Stomach (tissue), 9 donors: Measurements from ENCODE around the gene CDIP1. TPM values are rescaled to one million over a fixed set of nuclear protein-coding genes. Genes with fewer than 3 reads are reported as not detected.

Experiments
- DNase-seq, 2 donors: peaks; one replicate each; pipeline versions ENCODE4 v3.0.0 to v3.0.0-alpha.2; 2013 to 2019
- H3K27ac ChIP-seq, 5 donors: fragments of 200-600 bp in 4 of 5; sonication (generic) in 4 of 5; one replicate each; pipeline ENCODE4 v1.5.1; 2013 to 2019; ENCODE audit warnings: mild to moderate bottlenecking in 1 of 5, moderate library complexity in 1 of 5
- H3K27me3 ChIP-seq, 3 donors: fragments of 200-600 bp; sonication (generic); one replicate each; pipeline ENCODE4 v1.5.1; 2017 to 2019; ENCODE audit warnings: mixed run types in 1 of 3
- H3K36me3 ChIP-seq, 4 donors: fragments of 200-600 bp; sonication (generic); 1 replicate in 3 of 4; 2 replicates in 1 of 4; pipeline ENCODE4 v1.5.1; 2016 to 2019
- H3K4me1 ChIP-seq, 4 donors: fragments of 200-600 bp; sonication (generic); one replicate each; pipeline ENCODE4 v1.5.1; 2016 to 2019
- H3K4me3 ChIP-seq, 4 donors: fragments of 200-600 bp; sonication (generic) in 3 of 4; one replicate each; pipeline ENCODE4 v1.5.1; 2016 to 2019; ENCODE audit warnings: mild to moderate bottlenecking in 1 of 4
- H3K9me3 ChIP-seq, 4 donors: fragments of 200-600 bp; sonication (generic); one replicate each; pipeline ENCODE4 v1.5.1; 2016 to 2019
- CTCF ChIP-seq, 7 experiments: fragments of 450-650 bp in 4 of 7; fragments of 200-600 bp in 3 of 7; sonication (generic) in 3 of 7; IDR thresholded peaks; one replicate each; pipeline ENCODE4 v1.5.1; 2016 to 2019; ENCODE audit warnings: antibody characterized with exemption in 7 of 7, control low read depth in 2 of 7, mild to moderate bottlenecking in 1 of 7
- EP300 ChIP-seq: sonication (generic); formaldehyde crosslinking; IDR thresholded peaks from one replicate; pipeline ENCODE4 v1.6.1; 2017; ENCODE audit warnings: antibody characterized with exemption
- POLR2A ChIP-seq, 4 donors: fragments of 450-650 bp; IDR thresholded peaks; one replicate each; pipeline ENCODE4 v1.6.1; 2016; ENCODE audit warnings: antibody characterized with exemption in 4 of 4, control low read depth in 2 of 4, mild to moderate bottlenecking in 1 of 4, moderate library complexity in 1 of 4
- POLR2AphosphoS5 ChIP-seq, 3 donors: sonication (generic); formaldehyde crosslinking; IDR thresholded peaks; one replicate each; pipeline ENCODE4 v1.6.1; 2016; ENCODE audit warnings: antibody characterized with exemption in 3 of 3
- WGBS, 5 donors: extraction: QIAGEN DNeasy Blood & Tissue Kit in 3 of 5; methylation state at CpG; one replicate each; pipeline versions ENCODE4 v1.1.5 to v1.1.7; 2013 to 2018; 5-methylcytosine and 5-hydroxymethylcytosine counted together
- intact Hi-C: fragments of 100-400 bp; cut with DNase I; formaldehyde crosslinking; loops from one replicate; pipeline ENCODE4 v1.15.1; 2023; ENCODE audit warnings: low total_unique reads
- polyA plus RNA-seq, 3 donors: library from polyadenylated mRNA; stranded (reverse); fragments of 200-250 nt; gene quantifications; one replicate each; pipeline ENCODE4 v1.2.3, GENCODE V29; 2013
- total RNA-seq, 5 donors: library from RNA; depleted of rRNA; stranded (reverse); fragments of >200 nt; gene quantifications; one replicate each; pipeline versions ENCODE4 v1.1.0 to v1.2.3, GENCODE V29; 2014 to 2016
- donor health status: healthy with polysubstance abuse.
- donor health status: Bipolar disorder and iron deficiency.
- donor health status: healthy.

The CDIP1 gene
- total and polyA plus RNA-seq, 8 donors = 2.9 to 36.5 (median 12.2) TPM

GRCh38 chr16:4523686-4524085 lies 14.9 kb downstream of the CDIP1 start:
- Histone ChIP-seq H3K27me3 (no peaks in the 10 kb centered on the region), H3K4me1 (peaks cover 0 to 47% (median 21%) of the 10 kb centered on the region in 4 donors), H3K27ac (peak overlapping the region in 1 of 5 donors; percentile 55), H3K36me3 (peaks cover 0 to 7% (median 3%) of the 10 kb centered on the region in 4 donors), H3K4me3 (no peak overlapping the region), H3K9me3 (no peaks in the 10 kb centered on the region)
- WGBS, 5 donors = 92 to 100% (median 96%) methylated on average over 4 of the region's 4 CpGs
- no peak for DNase-seq
- TF ChIP-seq EP300 = no peak
- no peak for TF ChIP-seq CTCF (IDR thresholded peaks at IDR 0.05)
- TF ChIP-seq POLR2AphosphoS5 (IDR thresholded peaks at IDR 0.05) = no peak
- no peak for TF ChIP-seq POLR2A (IDR thresholded peaks at IDR 0.05)
- intact Hi-C loops = no loop called here

GRCh38 chr16:4522051-4522581 lies 16.5 kb downstream of the CDIP1 start:
- Histone ChIP-seq H3K27me3 (no peaks in the 10 kb centered on the region), H3K36me3 (peaks cover 0 to 7% (median 3%) of the 10 kb centered on the region in 4 donors), H3K4me3 (no peak overlapping the region), H3K4me1 (peaks cover 0 to 51% (median 21%) of the 10 kb centered on the region in 4 donors), H3K27ac (peak overlapping the region in 3 of 5 donors; percentile 19 to 55 (median 22)), H3K9me3 (no peaks in the 10 kb centered on the region)
- 53 to 67% (median 56%) methylated on average over 7 to 8 of the region's 8 CpGs for WGBS, 5 donors
- TF ChIP-seq EP300 = no peak
- TF ChIP-seq CTCF (IDR thresholded peaks at IDR 0.05) = no peak
- TF ChIP-seq POLR2A (IDR thresholded peaks at IDR 0.05) = no peak
- TF ChIP-seq POLR2AphosphoS5 (IDR thresholded peaks at IDR 0.05) = no peak
- DNase-seq = peak in 1 of 2 donors; percentile 68
- intact Hi-C loops = no loop called here

- intact Hi-C loops = no loop called here
- TF ChIP-seq EP300 (no peak), POLR2AphosphoS5 (IDR thresholded peaks at IDR 0.05) (no peak), CTCF (IDR thresholded peaks at IDR 0.05) (no peak), POLR2A (IDR thresholded peaks at IDR 0.05) (no peak)
- DNase-seq = no peak
These were observed 17.7 kb downstream of the CDIP1 start for GRCh38 chr16:4520913-4521312.

GRCh38 chr16:4519274-4520058 lies 19.1 kb downstream of the CDIP1 start:
- Histone ChIP-seq H3K9me3 (no peaks in the 10 kb centered on the region), H3K36me3 (peaks cover 0 to 7% (median 4%) of the 10 kb centered on the region in 4 donors), H3K4me1 (peaks cover 3 to 56% (median 26%) of the 10 kb centered on the region in 4 donors), H3K27me3 (no peaks in the 10 kb centered on the region), H3K4me3 (no peak overlapping the region), H3K27ac (no peak overlapping the region)
- TF ChIP-seq POLR2A (IDR thresholded peaks at IDR 0.05) = no peak
- TF ChIP-seq CTCF (IDR thresholded peaks at IDR 0.05) = no peak
- no peak for TF ChIP-seq EP300
- no peak for TF ChIP-seq POLR2AphosphoS5 (IDR thresholded peaks at IDR 0.05)
- 80 to 94% (median 88%) methylated on average over 12 to 15 of the region's 15 CpGs for WGBS, 5 donors
- DNase-seq = no peak
- intact Hi-C loops = no loop called here

More at GRCh38 chr16:4520913-4521312, 17.7 kb downstream of the CDIP1 start:
- Histone ChIP-seq H3K4me3 (no peak overlapping the region), H3K27ac (no peak overlapping the region), H3K36me3 (peaks cover 0 to 7% (median 3%) of the 10 kb centered on the region in 4 donors), H3K27me3 (no peaks in the 10 kb centered on the region), H3K4me1 (peaks cover 0 to 51% (median 21%) of the 10 kb centered on the region in 4 donors), H3K9me3 (no peaks in the 10 kb centered on the region)
- 78 to 87% (median 85%) methylated on average over 7 of the region's 7 CpGs for WGBS, 5 donors
